Right ventricle myocardium superior (tissue), 1 donor: ENCODE data around the gene WWOX. TPM values are rescaled to one million over a fixed set of nuclear protein-coding genes. Genes with fewer than 3 reads are reported as not detected.

Experiments
- ATAC-seq: fragments of 200-7000 bp; cut with Tn5 transposase; one replicate; pipeline ENCODE4 v1.9.1; 2020; ENCODE audit warnings: mild to moderate bottlenecking; ENCODE audit not compliant: poor library complexity
- DNase-seq: peaks from one replicate; pipeline ENCODE4 v3.0.0-alpha.2; 2020
- intact Hi-C: fragments of 100-400 bp; cut with DNase I; formaldehyde crosslinking; loops from one replicate; pipeline ENCODE4 v1.11.2; 2022
- total RNA-seq: library from RNA; stranded (reverse); fragmentation: NEBNext Ultra II Directional; extraction: Animal tissue kit (Norgen Biotek cat#: 25700); gene quantifications from one replicate; pipeline ENCODE4 v1.2.1, GENCODE V29; 2021
- donor health status: DM: no; HTN: yes; CAD: no; lungs with severe emphysema.

WWOX gene
- total RNA-seq, 1 donor from 2014 or later: 11.5 TPM

- intact Hi-C loops: no loop called here
- DNase-seq (no peak), ATAC-seq (no peak)
Measured at GRCh38 chr16:78645657-78646056, 546.2 kb downstream of the WWOX start.

- DNase-seq (no peak), ATAC-seq (peak; percentile 39)
- intact Hi-C loops: no loop called here
Measured at GRCh38 chr16:78647019-78647418, 547.6 kb downstream of the WWOX start.

- intact Hi-C loops: no loop called here
- DNase-seq (no peak), ATAC-seq (peak; percentile 39)
Measured at GRCh38 chr16:78647491-78647890, 548.0 kb downstream of the WWOX start.

GRCh38 chr16:78648517-78648916 lies 549.1 kb downstream of the WWOX start:
- no peak for DNase-seq

GRCh38 chr16:78650339-78651074 lies 551.1 kb downstream of the WWOX start:
- ATAC-seq (no peak), DNase-seq (no peak)
- intact Hi-C loops: no loop called here

More at GRCh38 chr16:78648517-78648916, 549.1 kb downstream of the WWOX start:
- ATAC-seq: no peak
- intact Hi-C loops: no loop called here

GRCh38 chr16:78654929-78655328 lies 555.5 kb downstream of the WWOX start:
- DNase-seq (no peak), ATAC-seq (no peak)
- intact Hi-C loops: no loop called here

GRCh38 chr16:78655331-78656113 lies 556.1 kb downstream of the WWOX start:
- ATAC-seq: no peak
- intact Hi-C loops: no loop called here

GRCh38 chr16:78656887-78657286 lies 557.4 kb downstream of the WWOX start:
- no peak for ATAC-seq
- intact Hi-C loops: no loop called here
- no peak for DNase-seq

More at GRCh38 chr16:78655331-78656113, 556.1 kb downstream of the WWOX start:
- no peak for DNase-seq

GRCh38 chr16:78659216-78659615 lies 559.8 kb downstream of the WWOX start:
- DNase-seq: peak; percentile 50
- ATAC-seq: no peak
- intact Hi-C loops: no loop called here

- ATAC-seq (no peak), DNase-seq (no peak)
- intact Hi-C loops: no loop called here
Measured at GRCh38 chr16:78659668-78660217, 560.3 kb downstream of the WWOX start.

GRCh38 chr16:78660795-78661194 lies 561.3 kb downstream of the WWOX start:
- ATAC-seq (no peak), DNase-seq (no peak)
- intact Hi-C loops: no loop called here

GRCh38 chr16:78663690-78664089 lies 564.2 kb downstream of the WWOX start:
- ATAC-seq: no peak
- no peak for DNase-seq
- intact Hi-C loops: no loop called here

- ATAC-seq: no peak
- no peak for DNase-seq
- intact Hi-C loops: no loop called here
Measured at GRCh38 chr16:78664811-78665772, 565.6 kb downstream of the WWOX start.

- DNase-seq (no peak), ATAC-seq (no peak)
- intact Hi-C loops: no loop called here
Measured at GRCh38 chr16:78666318-78666717, 566.9 kb downstream of the WWOX start.

GRCh38 chr16:78667675-78668074 lies 568.2 kb downstream of the WWOX start:
- ATAC-seq: no peak
- intact Hi-C loops: no loop called here
- DNase-seq: no peak

- intact Hi-C loops: no loop called here
- ATAC-seq: no peak
- DNase-seq: no peak
Measured at GRCh38 chr16:78668393-78668792, 568.9 kb downstream of the WWOX start.

GRCh38 chr16:78669994-78670393 lies 570.5 kb downstream of the WWOX start:
- DNase-seq (peak; percentile 53), ATAC-seq (peak; percentile 59)
- intact Hi-C loops: no loop called here

GRCh38 chr16:78672779-78673556 lies 573.5 kb downstream of the WWOX start:
- no peak for DNase-seq
- intact Hi-C loops: no loop called here
- no peak for ATAC-seq
